NT2/D1 (cell line): Measurements from ENCODE around the gene RNF13.

Source experiments
- SUZ12 ChIP-seq: IDR thresholded peaks from 2 replicates; pipeline ENCODE4 v1.6.1; 2011; ENCODE audit not compliant: insufficient read length, insufficient read depth; ENCODE audit errors: extremely low read depth
- YY1 ChIP-seq: IDR thresholded peaks from 2 replicates; pipeline ENCODE4 v1.6.1; 2011; ENCODE audit not compliant: insufficient read length, insufficient read depth
- ZNF274 ChIP-seq: IDR thresholded peaks from 2 replicates; pipeline ENCODE4 v1.6.1; 2011; ENCODE audit warnings: mild to moderate bottlenecking, low read depth, low read length

DNA sequence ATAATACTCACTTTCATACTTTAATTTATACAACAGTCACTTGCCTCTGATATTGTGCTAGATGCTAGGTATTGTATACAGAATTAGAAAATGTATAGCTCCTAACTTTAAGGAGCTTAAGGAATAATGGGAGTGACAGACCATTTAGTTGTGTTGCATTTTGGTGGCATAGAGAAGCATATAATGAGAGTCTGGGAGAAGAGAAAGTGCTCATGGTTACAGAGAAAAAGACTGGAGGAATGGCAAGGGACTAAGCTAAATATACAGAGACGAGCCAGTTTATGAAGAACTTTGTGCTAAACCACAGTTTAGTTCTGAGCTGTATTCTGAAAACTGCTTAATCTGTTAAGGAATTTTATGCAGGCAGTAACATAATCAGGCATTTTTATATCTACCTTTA is 6.4 kb downstream of the RNF13 start:
- no peak for TF ChIP-seq ZNF274
- no peak for TF ChIP-seq YY1
- no peak for TF ChIP-seq SUZ12
